GM12865 (cell line): ENCODE results near the gene ZFP1.

ENCODE experiments used
- DNase-seq: peaks from one replicate; pipeline ENCODE4 v3.0.0; 2010; ENCODE audit warnings: low read depth
- H3K4me3 ChIP-seq: 2 replicates; pipeline ENCODE4 v1.5.1; 2011; ENCODE audit warnings: mild to moderate bottlenecking, low read depth, low read length, control low read depth
- TF ChIP-seq, protein P1 (sequence below): IDR thresholded peaks from 2 replicates; pipeline ENCODE4 v1.5.1; 2011; ENCODE audit warnings: low read length, control low read depth, low read depth, inconsistent platforms; ENCODE audit not compliant: insufficient read depth; ENCODE audit errors: missing control alignments

The ZFP1 gene

DNA sequence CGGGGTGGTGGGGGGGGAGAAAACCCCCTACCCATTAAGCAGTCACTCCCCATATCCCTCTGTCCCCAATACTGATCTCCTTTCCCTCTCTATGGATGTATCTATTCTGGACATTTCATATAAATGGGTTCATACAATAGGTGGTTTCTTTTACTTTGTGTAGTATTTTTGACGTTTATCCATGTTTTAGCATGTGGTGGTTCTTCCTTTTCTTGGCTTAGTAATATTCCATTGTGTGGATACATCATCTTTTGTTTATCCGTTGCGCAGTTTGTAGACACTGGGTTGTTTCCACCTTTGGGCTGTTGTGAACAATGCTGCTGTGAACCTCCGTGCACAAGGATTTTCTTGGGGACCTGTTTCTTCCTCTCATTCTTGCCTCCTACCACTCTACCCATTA lies 44.3 kb upstream of the ZFP1 start:
- H3K4me3 ChIP-seq, result no peak overlapping the region
- TF ChIP-seq, protein P1, sequence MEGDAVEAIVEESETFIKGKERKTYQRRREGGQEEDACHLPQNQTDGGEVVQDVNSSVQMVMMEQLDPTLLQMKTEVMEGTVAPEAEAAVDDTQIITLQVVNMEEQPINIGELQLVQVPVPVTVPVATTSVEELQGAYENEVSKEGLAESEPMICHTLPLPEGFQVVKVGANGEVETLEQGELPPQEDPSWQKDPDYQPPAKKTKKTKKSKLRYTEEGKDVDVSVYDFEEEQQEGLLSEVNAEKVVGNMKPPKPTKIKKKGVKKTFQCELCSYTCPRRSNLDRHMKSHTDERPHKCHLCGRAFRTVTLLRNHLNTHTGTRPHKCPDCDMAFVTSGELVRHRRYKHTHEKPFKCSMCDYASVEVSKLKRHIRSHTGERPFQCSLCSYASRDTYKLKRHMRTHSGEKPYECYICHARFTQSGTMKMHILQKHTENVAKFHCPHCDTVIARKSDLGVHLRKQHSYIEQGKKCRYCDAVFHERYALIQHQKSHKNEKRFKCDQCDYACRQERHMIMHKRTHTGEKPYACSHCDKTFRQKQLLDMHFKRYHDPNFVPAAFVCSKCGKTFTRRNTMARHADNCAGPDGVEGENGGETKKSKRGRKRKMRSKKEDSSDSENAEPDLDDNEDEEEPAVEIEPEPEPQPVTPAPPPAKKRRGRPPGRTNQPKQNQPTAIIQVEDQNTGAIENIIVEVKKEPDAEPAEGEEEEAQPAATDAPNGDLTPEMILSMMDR, result no peak
- DNase-seq, result no peak

DNA sequence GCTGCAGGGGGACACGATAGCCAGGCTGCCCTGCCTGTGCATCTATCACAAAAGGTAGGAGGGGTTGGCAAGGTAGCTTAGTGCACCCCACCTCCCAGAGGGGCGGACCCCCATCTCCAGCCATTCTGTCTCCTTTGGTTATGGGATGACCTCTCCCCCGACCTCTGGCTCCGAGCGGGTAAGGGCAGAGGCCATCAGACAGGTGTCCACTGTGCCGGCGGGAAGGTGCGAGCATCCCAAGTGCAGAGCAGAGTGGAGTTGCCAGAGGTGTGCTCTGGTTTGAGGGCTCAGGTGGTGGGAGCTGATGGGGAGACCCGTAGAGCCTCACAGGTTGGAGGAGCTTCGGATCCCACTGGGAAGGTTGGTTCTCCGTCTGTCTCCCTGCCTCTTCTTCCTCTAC lies 43.5 kb upstream of the ZFP1 start:
- no peak overlapping the region for H3K4me3 ChIP-seq
- no peak for DNase-seq
- TF ChIP-seq, protein P1, result no peak

DNA sequence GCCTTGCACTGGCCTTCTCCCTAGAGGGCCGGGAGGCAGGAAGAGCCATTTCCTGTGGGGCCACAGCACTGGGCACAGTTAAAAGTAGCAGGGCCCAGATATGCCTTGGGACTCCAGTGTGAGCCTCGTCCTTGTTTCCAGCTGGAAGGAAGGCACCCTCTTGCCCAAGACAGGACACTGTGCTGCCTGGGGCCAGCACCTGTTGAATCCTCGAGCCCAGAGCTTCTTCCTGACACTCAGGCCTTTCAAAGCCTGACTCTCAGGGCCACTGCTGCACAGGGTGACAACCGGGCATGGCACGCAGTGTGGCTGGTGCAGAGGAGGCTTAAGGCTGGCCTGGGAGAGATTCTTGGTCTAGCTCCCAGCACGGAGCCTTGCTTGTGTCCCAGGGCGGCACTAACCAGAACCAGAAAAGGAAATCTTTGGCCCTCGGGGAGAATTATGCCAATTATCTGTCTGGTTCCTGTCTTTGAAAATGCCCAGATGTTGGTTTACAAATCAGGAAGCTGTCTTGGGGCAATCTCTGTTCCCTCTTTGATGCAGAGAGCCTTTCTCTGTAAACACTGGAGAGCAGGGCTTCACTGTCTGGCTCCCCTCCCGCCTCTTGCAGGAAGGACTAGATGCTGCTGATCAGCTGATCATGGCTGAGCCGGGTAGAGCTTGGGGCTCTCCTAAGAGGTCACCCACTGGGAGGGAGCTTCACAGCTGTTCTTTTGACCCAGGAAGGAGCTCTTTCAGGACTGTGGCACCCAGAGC lies 42.8 kb upstream of the ZFP1 start:
- DNase-seq, result no peak
- H3K4me3 ChIP-seq, result no peak overlapping the region
- TF ChIP-seq, protein P1, result no peak

DNA sequence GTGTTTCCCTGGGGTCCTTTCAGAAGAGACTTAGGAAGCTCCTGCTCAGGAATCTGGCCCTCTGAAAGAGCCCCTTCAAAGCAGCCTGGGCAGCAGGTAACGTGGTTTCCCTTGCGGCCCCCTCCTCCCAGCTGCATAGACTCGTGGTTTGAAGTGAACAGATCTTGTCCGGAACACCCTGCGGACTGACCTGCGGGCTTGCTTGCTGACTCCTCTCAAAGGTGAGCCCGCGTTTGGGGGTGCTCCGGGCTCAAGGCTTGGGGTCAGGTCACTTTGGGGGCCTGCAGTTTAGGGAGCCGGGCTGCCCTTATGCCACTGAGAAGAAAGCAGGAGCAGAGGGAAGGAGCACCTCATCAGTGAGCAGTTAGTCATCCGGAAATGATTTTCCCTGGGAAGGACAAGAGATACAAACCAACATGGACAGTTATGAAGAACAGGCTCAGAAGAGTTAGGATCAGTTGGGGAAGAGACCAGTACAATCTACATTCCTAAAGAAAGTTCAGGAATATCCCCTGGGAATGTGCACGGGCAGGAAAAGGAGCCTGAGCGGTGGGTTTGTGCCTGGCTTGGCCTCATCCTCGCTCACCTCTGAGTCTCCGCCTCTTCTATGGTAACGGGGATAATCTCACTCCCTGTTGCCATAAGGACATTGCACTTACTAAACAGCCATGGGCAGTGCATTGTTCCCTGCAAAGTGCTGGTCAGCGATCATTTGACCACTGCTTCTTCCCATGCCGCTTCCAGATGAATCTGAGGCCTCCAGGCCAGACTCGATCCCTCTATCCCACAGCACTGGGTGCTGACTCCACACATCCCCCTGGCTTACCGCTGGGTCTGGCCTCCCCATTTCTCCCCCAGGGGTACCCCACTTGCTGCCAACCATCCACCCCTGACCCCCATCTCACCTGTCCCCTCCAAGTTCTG lies 41.7 kb upstream of the ZFP1 start:
- DNase-seq, result no peak
- TF ChIP-seq, protein P1, result no peak
- no peak overlapping the region for H3K4me3 ChIP-seq

DNA sequence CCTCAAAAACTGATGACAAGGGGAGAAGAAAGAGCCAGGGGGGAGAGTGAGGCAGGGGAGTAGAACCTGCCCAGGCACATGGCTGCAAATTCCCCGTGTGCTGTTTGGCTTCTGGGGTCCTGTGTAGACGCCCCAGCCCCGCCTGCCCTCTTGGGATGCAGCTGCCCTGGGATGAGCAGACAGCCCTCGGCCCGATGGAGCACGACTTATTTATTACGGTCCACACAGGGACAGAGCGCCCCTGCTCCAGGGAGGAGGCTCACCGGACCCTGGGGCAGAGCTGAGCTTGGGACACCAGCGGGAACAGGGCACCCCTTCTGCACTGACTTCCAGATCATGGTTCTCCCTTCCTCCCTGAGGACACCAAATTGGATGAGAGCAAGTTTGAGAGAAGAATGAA lies 40.8 kb upstream of the ZFP1 start:
- no peak overlapping the region for H3K4me3 ChIP-seq
- TF ChIP-seq, protein P1, result no peak
- DNase-seq, result no peak

DNA sequence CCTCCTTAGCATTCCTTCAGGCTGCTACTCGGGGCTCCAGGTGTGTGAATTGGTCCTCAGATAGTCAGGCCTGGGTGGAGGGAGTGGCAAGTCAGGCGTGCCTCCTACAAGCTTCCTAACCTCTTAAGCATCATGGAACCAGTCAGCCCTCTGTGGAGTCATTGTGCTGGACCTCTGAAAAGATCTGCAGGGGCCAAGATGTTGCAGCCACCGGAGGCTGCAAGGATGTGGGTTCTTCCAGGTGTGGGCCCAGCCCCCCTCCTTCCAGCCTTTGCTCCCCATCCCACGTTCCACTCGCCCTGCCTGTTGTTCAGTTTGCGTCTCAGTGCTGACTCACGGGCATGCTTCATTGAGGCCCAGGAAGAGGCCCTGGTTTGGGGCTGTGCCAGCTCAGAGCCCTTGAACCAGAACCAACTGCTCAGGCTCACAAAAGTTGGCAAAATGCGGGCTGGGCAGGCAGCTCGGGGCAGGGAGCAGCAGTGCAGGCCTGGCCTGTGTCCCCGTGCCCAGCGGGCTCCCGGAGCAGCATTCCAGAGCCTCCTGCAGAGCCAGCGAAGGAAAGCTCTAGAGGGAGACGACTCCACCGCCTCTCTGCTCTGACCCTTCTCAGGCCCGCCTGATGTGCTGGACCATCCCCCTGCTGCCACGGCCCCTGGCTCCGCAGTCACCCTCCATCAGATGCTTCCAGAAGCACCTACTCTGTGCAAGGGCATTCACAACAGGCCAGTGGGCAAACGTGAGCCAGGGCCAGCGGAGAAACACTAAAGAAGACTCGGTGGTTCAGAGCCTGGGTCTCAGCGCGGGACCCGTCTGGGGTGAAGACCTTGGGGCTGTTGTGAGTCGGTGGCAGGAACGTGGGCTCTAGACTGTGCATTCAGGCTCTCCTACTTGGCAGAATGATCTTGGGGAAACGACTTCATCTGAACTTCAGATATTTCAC lies 39.3 kb upstream of the ZFP1 start:
- DNase-seq, result peak; percentile 78
- TF ChIP-seq, protein P1, result no peak
- H3K4me3 ChIP-seq, result no peak overlapping the region; the same call in 1 of the 2 replicates
